Activated CD4-positive, alpha-beta T cell treated with anti-CD3 and anti-CD28 coated beads, Interleukin-2, amount 50 U/mL, for 1 hour (primary cell): ENCODE data around the gene PRR15L.
"Not testable (repeated sequence)": the region's sequence is repeated elsewhere in the genome, so short reads cannot be mapped to it uniquely, and the experiment has no call there.

Experiments used
- DNase-seq: peaks from one replicate; pipeline ENCODE4 v3.0.0-alpha.2; 2020

PRR15L gene

GRCh38 chr17:47929218-47930000 lies 28.3 kb downstream of the PRR15L start:
- no peak for DNase-seq

GRCh38 chr17:47928415-47928814 lies 29.3 kb downstream of the PRR15L start:
- DNase-seq = no peak

- no peak for DNase-seq
Observed at GRCh38 chr17:47927821-47928400, 29.8 kb downstream of the PRR15L start.

GRCh38 chr17:47925678-47925988 lies 32.0 kb downstream of the PRR15L start:
- DNase-seq = no peak

- DNase-seq = no peak
Observed at GRCh38 chr17:47924785-47925677, 32.7 kb downstream of the PRR15L start.

GRCh38 chr17:47919889-47920288 lies 37.8 kb downstream of the PRR15L start:
- not testable (repeated sequence) for DNase-seq

- DNase-seq = no peak
Observed at GRCh38 chr17:47918991-47919390, 38.7 kb downstream of the PRR15L start.

- DNase-seq = no peak
Observed at GRCh38 chr17:47918006-47918405, 39.7 kb downstream of the PRR15L start.

- no peak for DNase-seq
Observed at GRCh38 chr17:47917581-47917980, 40.1 kb downstream of the PRR15L start.

GRCh38 chr17:47916489-47917208 lies 41.0 kb downstream of the PRR15L start:
- no peak for DNase-seq

- no peak for DNase-seq
Observed at GRCh38 chr17:47915776-47916398, 41.8 kb downstream of the PRR15L start.

- DNase-seq = no peak
Observed at GRCh38 chr17:47914306-47914948, 43.3 kb downstream of the PRR15L start.

GRCh38 chr17:47913050-47913449 lies 44.6 kb downstream of the PRR15L start:
- DNase-seq = no peak

GRCh38 chr17:47907932-47908562 lies 49.6 kb downstream of the PRR15L start:
- DNase-seq = no peak

GRCh38 chr17:47906443-47906842 lies 51.2 kb downstream of the PRR15L start:
- no peak for DNase-seq

- no peak for DNase-seq
Observed at GRCh38 chr17:47905221-47905733, 52.4 kb downstream of the PRR15L start.

GRCh38 chr17:47902039-47902744 lies 55.5 kb downstream of the PRR15L start:
- DNase-seq = no peak
